KMS-11 (cell line): ENCODE measurements around the gene PDZD8.
A peak's percentile ranks its signal among the peaks of the same experiment; 100 is the strongest.

Experiments
- H2AFZ ChIP-seq: fragments of 200-600 bp; sonication (generic); 2 replicates; pipeline ENCODE4 v1.6.1; 2016; ENCODE audit warnings: antibody characterized with exemption, mixed run types, low read depth
- H3K27ac ChIP-seq: fragments of 200-600 bp; sonication (generic); 2 replicates; pipeline ENCODE4 v1.6.1; 2016; ENCODE audit warnings: mild to moderate bottlenecking, mixed run types
- H3K27me3 ChIP-seq: fragments of 200-600 bp; sonication (generic); 2 replicates; pipeline ENCODE4 v1.6.1; 2017; ENCODE audit warnings: mild to moderate bottlenecking, low read depth, mixed run types, moderate library complexity; ENCODE audit not compliant: insufficient read depth
- H3K36me3 ChIP-seq: fragments of 200-600 bp; sonication (generic); 2 replicates; pipeline ENCODE4 v1.6.1; 2017; ENCODE audit warnings: mild to moderate bottlenecking, mixed run types; ENCODE audit not compliant: insufficient read depth
- H3K4me1 ChIP-seq: fragments of 200-600 bp; sonication (generic); 2 replicates; pipeline ENCODE4 v1.6.1; 2016; ENCODE audit warnings: mild to moderate bottlenecking, low read depth, mixed run types; ENCODE audit not compliant: poor library complexity, severe bottlenecking
- H3K4me2 ChIP-seq: fragments of 200-600 bp; sonication (generic); 2 replicates; pipeline ENCODE4 v1.7.0; 2016; ENCODE audit warnings: mild to moderate bottlenecking, mixed run types
- H3K4me3 ChIP-seq: fragments of 200-600 bp; sonication (generic); IDR thresholded peaks from 2 replicates; pipeline ENCODE4 v1.6.1; 2017; ENCODE audit warnings: low read depth, low read length, mixed read lengths; ENCODE audit not compliant: insufficient read depth
- H3K79me2 ChIP-seq: fragments of 200-600 bp; sonication (generic); 2 replicates; pipeline ENCODE4 v1.6.1; 2016; ENCODE audit warnings: low read depth, mixed run types; ENCODE audit not compliant: insufficient read depth
- H3K9ac ChIP-seq: fragments of 200-600 bp; sonication (generic); 2 replicates; pipeline ENCODE4 v1.6.1; 2016; ENCODE audit warnings: mild to moderate bottlenecking, mixed run types
- H4K20me1 ChIP-seq: fragments of 200-600 bp; sonication (generic); 2 replicates; pipeline ENCODE4 v1.6.1; 2016; ENCODE audit warnings: mild to moderate bottlenecking, mixed run types; ENCODE audit not compliant: insufficient read depth
- CTCF ChIP-seq: fragments of 200-600 bp; sonication (generic); conservative IDR thresholded peaks from 2 replicates; pipeline ENCODE4 v1.6.1; 2017; ENCODE audit warnings: low read depth, mild to moderate bottlenecking, antibody characterized with exemption, low read length, moderate library complexity, mixed read lengths

The PDZD8 gene

GRCh38 chr10:117346574-117346973 is 28.7 kb downstream of the PDZD8 start:
- H3K79me2 ChIP-seq = peaks cover 64% of the 10 kb centered on the region
- H3K4me1 ChIP-seq = peaks cover 30% of the 10 kb centered on the region
- no peaks in the 10 kb centered on the region; the same call in 1 of the 2 replicates for H4K20me1 ChIP-seq
- no peaks in the 10 kb centered on the region for H3K36me3 ChIP-seq
- no peak overlapping the region for H2AFZ ChIP-seq
- no peak overlapping the region for H3K27ac ChIP-seq
- no peak overlapping the region for H3K4me3 ChIP-seq
- H3K4me2 ChIP-seq = no peak overlapping the region
- no peak overlapping the region for H3K9ac ChIP-seq
- TF ChIP-seq CTCF = no peak
- no peaks in the 10 kb centered on the region for H3K27me3 ChIP-seq

- Histone ChIP-seq H3K4me1 (peaks cover 22% of the 10 kb centered on the region), H3K36me3 (no peaks in the 10 kb centered on the region), H3K27me3 (no peaks in the 10 kb centered on the region), H3K27ac (no peak overlapping the region), H3K4me3 (no peak overlapping the region), H4K20me1 (no peaks in the 10 kb centered on the region; the same call in 1 of the 2 replicates), H3K79me2 (peaks cover 64% of the 10 kb centered on the region), H2AFZ (no peak overlapping the region), H3K4me2 (no peak overlapping the region), H3K9ac (no peak overlapping the region)
- TF ChIP-seq CTCF = no peak
Measured at GRCh38 chr10:117345143-117345542, 30.1 kb downstream of the PDZD8 start.

- Histone ChIP-seq H3K4me2 (peak overlapping the region; percentile 41), H3K27me3 (no peaks in the 10 kb centered on the region), H2AFZ (no peak overlapping the region), H3K4me1 (peaks cover 22% of the 10 kb centered on the region), H3K79me2 (peaks cover 63% of the 10 kb centered on the region), H3K4me3 (no peak overlapping the region), H3K36me3 (no peaks in the 10 kb centered on the region), H4K20me1 (no peaks in the 10 kb centered on the region), H3K27ac (peak overlapping the region; percentile 16; the same call in 1 of the 2 replicates), H3K9ac (no peak overlapping the region)
- no peak for TF ChIP-seq CTCF
Measured at GRCh38 chr10:117342641-117343040, 32.6 kb downstream of the PDZD8 start.

GRCh38 chr10:117341061-117341460 is 34.2 kb downstream of the PDZD8 start:
- H3K4me3 ChIP-seq = no peak overlapping the region
- H3K36me3 ChIP-seq = no peaks in the 10 kb centered on the region
- H3K79me2 ChIP-seq = peaks cover 49% of the 10 kb centered on the region
- no peaks in the 10 kb centered on the region for H4K20me1 ChIP-seq
- TF ChIP-seq CTCF = no peak
- no peak overlapping the region for H3K27ac ChIP-seq
- H2AFZ ChIP-seq = no peak overlapping the region
- H3K4me2 ChIP-seq = no peak overlapping the region
- peaks cover 22% of the 10 kb centered on the region for H3K4me1 ChIP-seq
- H3K27me3 ChIP-seq = no peaks in the 10 kb centered on the region
- no peak overlapping the region for H3K9ac ChIP-seq
